Lung (tissue), 12 donors: ENCODE measurements around the gene RASGRP3. TPM values are rescaled to one million over a fixed set of nuclear protein-coding genes. Genes with fewer than 3 reads are reported as not detected.

Source experiments
- ATAC-seq: fragments of 200-7000 bp; cut with Tn5 transposase; one replicate; pipeline ENCODE4 v1.9.1; 2020; ENCODE audit warnings: moderate number of reproducible peaks; ENCODE audit not compliant: insufficient read depth, low FRiP score
- DNase-seq, 3 donors: peaks; one replicate each; pipeline ENCODE4 v3.0.0-alpha.2; 2013 to 2017
- H3K27ac ChIP-seq, 2 donors: one replicate each; pipeline ENCODE4 v1.5.1; 2013; ENCODE audit warnings: mild to moderate bottlenecking in 2 of 2, moderate library complexity in 2 of 2, control low read depth in 1 of 2, inconsistent platforms in 1 of 2, low read depth in 1 of 2, low read length in 1 of 2
- H3K27me3 ChIP-seq, 3 donors: one replicate each; pipeline ENCODE4 v1.5.1; 2013; ENCODE audit warnings: low read length in 2 of 3; ENCODE audit not compliant: control insufficient read depth in 3 of 3, insufficient read depth in 3 of 3
- H3K36me3 ChIP-seq, 4 donors: one replicate each; pipeline ENCODE4 v1.5.1; 2013; ENCODE audit warnings: low read length in 4 of 4, mild to moderate bottlenecking in 1 of 4, moderate library complexity in 1 of 4; ENCODE audit not compliant: control insufficient read depth in 4 of 4, insufficient read depth in 4 of 4
- H3K4me1 ChIP-seq, 5 donors: one replicate each; pipeline ENCODE4 v1.5.1; 2013; ENCODE audit warnings: low read length in 5 of 5, mild to moderate bottlenecking in 2 of 5, moderate library complexity in 1 of 5; ENCODE audit not compliant: control insufficient read depth in 5 of 5, insufficient read depth in 5 of 5
- H3K4me3 ChIP-seq: one replicate; pipeline ENCODE4 v1.5.1; 2013; ENCODE audit warnings: mild to moderate bottlenecking, control low read depth, moderate library complexity
- H3K9ac ChIP-seq, 2 donors: one replicate each; pipeline ENCODE4 v1.5.1; 2013; ENCODE audit warnings: low read length in 2 of 2, control low read depth in 1 of 2; ENCODE audit not compliant: insufficient read depth in 1 of 2
- H3K9me3 ChIP-seq, 4 donors: one replicate each; pipeline ENCODE4 v1.5.1; 2013; ENCODE audit warnings: low read length in 3 of 4, mild to moderate bottlenecking in 1 of 4, moderate library complexity in 1 of 4; ENCODE audit not compliant: control insufficient read depth in 4 of 4, insufficient read depth in 3 of 4
- WGBS, 2 donors: extraction: QIAGEN DNeasy Blood & Tissue Kit; methylation state at CpG; one replicate each; pipeline ENCODE4 v1.1.7; 2013; 5-methylcytosine and 5-hydroxymethylcytosine counted together
- polyA plus RNA-seq, 2 donors: library from polyadenylated mRNA; stranded (reverse); fragments of 200-250 nt; gene quantifications; one replicate each; pipeline ENCODE4 v1.2.1, GENCODE V29; 2013
- total RNA-seq, 2 donors: library from RNA; depleted of rRNA in 1 of 2; stranded (reverse); fragments of >200 nt in 1 of 2; gene quantifications; one replicate each; pipeline ENCODE4 v1.2.1, GENCODE V29; 2014 to 2021
- TF ChIP-seq, protein P1 (sequence below): IDR thresholded peaks from 2 replicates; pipeline ENCODE4 v1.5.1; 2012; ENCODE audit warnings: mild to moderate bottlenecking; ENCODE audit errors: control extremely low read depth, extremely low read depth
- donor health status: control.
- donor health status: control.
- donor health status: Bipolar disorder and iron deficiency.
- donor health status: healthy.
- donor health status: DM: yes; HTN: yes; CAD: no.

Gene RASGRP3
- total and polyA plus RNA-seq, 4 donors, result 3.6 to 36.6 (median 10.5) TPM

DNA sequence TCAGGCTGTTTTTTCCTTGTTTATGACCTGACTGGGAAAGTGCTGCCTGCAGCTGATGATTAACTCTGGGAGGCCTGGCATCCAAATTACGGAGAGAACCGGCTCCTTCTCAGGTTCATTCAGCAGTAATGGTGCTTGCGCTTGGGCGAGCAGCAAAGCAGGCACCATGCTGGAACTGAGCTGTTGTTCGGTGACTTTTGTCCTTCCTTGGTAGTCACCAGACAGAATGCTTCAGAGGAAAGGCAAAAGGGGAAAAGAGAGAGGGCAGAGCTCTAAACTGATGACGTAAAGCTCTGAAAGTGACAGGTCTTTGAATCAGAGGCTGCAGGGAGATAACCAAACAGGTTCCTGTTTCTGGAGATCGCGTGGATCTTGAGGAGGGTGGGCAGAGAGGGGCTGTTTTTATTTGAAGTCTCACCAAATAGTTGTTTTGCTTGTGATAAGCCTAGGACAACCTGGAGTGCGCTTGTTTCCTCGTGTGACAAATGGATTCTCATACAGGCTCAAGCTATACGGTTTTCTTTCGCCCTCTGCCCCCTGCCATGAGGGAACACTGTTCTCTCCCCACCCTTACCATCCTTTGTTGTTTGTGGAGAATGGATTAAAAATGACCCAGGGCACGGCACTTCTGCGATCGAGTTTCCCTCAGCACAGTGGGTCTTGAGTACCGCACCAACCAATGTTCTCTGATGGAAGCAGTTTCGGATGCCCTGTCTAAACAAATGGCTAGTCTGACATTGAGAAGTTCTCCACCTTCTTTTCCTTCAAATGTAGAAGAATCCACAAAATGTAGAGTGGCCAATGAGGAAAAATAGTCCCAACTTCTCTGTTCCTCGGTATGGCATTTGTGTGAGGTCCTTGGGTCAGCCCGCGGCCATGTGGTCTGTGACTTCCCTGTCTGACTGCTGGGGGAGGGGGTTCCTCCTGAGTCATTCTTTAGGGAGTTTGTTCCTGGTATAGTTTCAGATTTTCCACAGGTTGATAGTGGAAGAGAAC, 1.3 kb downstream of the RASGRP3 start:
- WGBS, 2 donors, result 43 to 52% methylated on average over 20 of the region's 20 CpGs

DNA sequence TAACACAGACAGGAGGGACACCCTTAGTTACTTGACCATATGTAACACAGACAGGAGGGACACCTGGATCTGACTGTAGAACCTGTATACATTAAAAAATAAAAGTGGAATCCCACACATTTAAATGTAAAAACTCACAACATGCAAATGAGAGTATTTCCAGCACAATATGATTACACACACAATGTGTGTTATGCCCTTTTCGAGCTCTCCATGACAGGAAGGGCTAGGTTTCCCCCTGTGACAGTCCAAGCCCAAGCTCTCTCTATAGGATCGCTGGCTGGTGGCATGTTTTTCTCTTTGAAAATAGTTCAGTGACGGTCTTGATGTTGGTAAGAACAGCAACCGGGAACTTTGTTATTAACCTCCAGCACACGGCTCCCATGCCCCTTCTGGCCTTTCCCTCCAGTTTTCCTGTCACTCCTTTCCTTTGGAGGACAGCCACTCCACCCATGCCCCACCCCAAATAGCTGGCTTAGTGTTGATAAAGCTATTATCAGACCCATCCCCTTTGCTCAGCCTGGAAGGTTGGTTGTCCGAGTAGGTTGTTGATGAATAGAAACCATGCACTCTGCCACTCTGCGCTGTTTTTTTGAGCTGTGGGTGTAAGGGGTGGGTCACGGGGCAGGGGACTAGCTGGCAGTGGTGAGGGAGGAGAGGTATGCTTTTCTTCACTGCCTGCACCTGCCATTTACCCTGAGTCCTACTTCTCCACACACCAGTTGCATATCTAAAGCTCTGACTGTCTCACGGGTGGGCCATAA, 2.7 kb downstream of the RASGRP3 start:
- ATAC-seq (no peak), DNase-seq (peak in 2 of 3 donors; percentile 25 to 29)
- Histone ChIP-seq H3K27me3 (peaks cover 0 to 2% (median 2%) of the 10 kb centered on the region in 3 donors), H3K9me3 (no peaks in the 10 kb centered on the region), H3K27ac (peak overlapping the region; percentile 74 to 78), H3K4me3 (no peak overlapping the region), H3K9ac (no peak overlapping the region), H3K36me3 (no peaks in the 10 kb centered on the region), H3K4me1 (peaks cover 0 to 21% (median 4%) of the 10 kb centered on the region in 5 donors)
- TF ChIP-seq, protein P1, sequence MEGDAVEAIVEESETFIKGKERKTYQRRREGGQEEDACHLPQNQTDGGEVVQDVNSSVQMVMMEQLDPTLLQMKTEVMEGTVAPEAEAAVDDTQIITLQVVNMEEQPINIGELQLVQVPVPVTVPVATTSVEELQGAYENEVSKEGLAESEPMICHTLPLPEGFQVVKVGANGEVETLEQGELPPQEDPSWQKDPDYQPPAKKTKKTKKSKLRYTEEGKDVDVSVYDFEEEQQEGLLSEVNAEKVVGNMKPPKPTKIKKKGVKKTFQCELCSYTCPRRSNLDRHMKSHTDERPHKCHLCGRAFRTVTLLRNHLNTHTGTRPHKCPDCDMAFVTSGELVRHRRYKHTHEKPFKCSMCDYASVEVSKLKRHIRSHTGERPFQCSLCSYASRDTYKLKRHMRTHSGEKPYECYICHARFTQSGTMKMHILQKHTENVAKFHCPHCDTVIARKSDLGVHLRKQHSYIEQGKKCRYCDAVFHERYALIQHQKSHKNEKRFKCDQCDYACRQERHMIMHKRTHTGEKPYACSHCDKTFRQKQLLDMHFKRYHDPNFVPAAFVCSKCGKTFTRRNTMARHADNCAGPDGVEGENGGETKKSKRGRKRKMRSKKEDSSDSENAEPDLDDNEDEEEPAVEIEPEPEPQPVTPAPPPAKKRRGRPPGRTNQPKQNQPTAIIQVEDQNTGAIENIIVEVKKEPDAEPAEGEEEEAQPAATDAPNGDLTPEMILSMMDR, result no peak
- WGBS, 2 donors, result 61 to 64% methylated on average over 9 of the region's 9 CpGs

More for the DNA sequence above, 1.3 kb downstream of the RASGRP3 start:
- no peak for ATAC-seq
- TF ChIP-seq, protein P1, result no peak
- Histone ChIP-seq H3K9ac (no peak overlapping the region), H3K4me3 (no peak overlapping the region), H3K36me3 (no peaks in the 10 kb centered on the region), H3K9me3 (no peaks in the 10 kb centered on the region), H3K27ac (peak overlapping the region; percentile 61 to 96), H3K27me3 (peaks cover 0 to 2% (median 2%) of the 10 kb centered on the region in 3 donors), H3K4me1 (peaks cover 0 to 19% (median 4%) of the 10 kb centered on the region in 5 donors)
- DNase-seq, result peak in 2 of 3 donors; percentile 15 to 30

DNA sequence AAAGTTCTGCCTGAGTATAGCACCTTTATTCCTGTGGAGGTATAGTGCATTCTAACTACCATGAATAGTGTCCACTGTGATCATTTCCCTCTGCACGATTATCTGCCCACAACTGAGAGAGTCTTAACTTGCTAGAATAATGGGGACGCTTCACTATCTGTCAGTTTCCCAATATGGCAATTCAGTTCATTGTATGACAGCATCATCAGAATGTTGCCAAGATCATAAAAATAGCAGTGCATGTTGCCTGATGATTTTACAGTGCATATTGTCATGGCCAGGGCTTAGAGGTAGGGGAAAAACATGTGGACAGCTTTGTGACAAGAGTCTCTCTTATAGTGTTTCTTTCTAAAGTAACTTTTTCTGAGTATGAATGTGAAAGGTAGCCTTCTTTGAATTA, 6.1 kb downstream of the RASGRP3 start:
- Histone ChIP-seq H3K4me1 (peaks cover 0 to 21% (median 0%) of the 10 kb centered on the region in 5 donors), H3K4me3 (no peak overlapping the region), H3K9ac (no peak overlapping the region), H3K27ac (peak overlapping the region in 1 of 2 donors; percentile 72), H3K27me3 (peaks cover 0 to 2% (median 2%) of the 10 kb centered on the region in 3 donors), H3K36me3 (no peaks in the 10 kb centered on the region), H3K9me3 (peaks cover 0 to 3% (median 3%) of the 10 kb centered on the region in 4 donors)
- DNase-seq (no peak), ATAC-seq (no peak)
- TF ChIP-seq, protein P1, result no peak
- 82 to 92% methylated on average over 2 of the region's 2 CpGs for WGBS, 2 donors
